Measurements from ENCODE around the gene ECPAS. TPM values are rescaled to one million over a fixed set of nuclear protein-coding genes. Genes with fewer than 3 reads are reported as not detected.
"Not testable (repeated sequence)": the region's sequence is repeated elsewhere in the genome, so short reads cannot be mapped to it uniquely, and the experiment has no call there.

Gene ECPAS, protein sequence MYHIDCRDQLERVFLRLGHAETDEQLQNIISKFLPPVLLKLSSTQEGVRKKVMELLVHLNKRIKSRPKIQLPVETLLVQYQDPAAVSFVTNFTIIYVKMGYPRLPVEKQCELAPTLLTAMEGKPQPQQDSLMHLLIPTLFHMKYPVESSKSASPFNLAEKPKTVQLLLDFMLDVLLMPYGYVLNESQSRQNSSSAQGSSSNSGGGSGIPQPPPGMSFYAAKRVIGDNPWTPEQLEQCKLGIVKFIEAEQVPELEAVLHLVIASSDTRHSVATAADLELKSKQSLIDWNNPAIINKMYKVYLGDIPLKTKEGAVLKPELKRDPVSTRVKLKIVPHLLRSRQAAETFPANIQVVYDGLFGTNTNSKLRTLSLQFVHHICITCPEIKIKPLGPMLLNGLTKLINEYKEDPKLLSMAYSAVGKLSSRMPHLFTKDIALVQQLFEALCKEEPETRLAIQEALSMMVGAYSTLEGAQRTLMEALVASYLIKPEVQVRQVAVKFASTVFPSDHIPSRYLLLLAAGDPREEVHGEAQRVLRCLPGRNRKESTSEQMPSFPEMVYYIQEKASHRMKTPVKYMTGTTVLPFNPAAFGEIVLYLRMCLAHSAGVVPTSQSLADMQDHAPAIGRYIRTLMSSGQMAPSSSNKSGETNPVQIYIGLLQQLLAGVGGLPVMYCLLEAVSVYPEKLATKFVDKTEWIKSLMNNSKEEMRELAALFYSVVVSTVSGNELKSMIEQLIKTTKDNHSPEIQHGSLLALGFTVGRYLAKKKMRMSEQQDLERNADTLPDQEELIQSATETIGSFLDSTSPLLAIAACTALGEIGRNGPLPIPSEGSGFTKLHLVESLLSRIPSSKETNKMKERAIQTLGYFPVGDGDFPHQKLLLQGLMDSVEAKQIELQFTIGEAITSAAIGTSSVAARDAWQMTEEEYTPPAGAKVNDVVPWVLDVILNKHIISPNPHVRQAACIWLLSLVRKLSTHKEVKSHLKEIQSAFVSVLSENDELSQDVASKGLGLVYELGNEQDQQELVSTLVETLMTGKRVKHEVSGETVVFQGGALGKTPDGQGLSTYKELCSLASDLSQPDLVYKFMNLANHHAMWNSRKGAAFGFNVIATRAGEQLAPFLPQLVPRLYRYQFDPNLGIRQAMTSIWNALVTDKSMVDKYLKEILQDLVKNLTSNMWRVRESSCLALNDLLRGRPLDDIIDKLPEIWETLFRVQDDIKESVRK (N-terminal part only)
- total RNA-seq = 81.5 TPM
- long read RNA-seq, full-length matches to known transcripts = 3 of 63 reads
- long read RNA-seq, partial matches to known transcripts = 30 of 63 reads
- long read RNA-seq, other reads (novel, unspliced or antisense) = 30 of 63 reads

DNA sequence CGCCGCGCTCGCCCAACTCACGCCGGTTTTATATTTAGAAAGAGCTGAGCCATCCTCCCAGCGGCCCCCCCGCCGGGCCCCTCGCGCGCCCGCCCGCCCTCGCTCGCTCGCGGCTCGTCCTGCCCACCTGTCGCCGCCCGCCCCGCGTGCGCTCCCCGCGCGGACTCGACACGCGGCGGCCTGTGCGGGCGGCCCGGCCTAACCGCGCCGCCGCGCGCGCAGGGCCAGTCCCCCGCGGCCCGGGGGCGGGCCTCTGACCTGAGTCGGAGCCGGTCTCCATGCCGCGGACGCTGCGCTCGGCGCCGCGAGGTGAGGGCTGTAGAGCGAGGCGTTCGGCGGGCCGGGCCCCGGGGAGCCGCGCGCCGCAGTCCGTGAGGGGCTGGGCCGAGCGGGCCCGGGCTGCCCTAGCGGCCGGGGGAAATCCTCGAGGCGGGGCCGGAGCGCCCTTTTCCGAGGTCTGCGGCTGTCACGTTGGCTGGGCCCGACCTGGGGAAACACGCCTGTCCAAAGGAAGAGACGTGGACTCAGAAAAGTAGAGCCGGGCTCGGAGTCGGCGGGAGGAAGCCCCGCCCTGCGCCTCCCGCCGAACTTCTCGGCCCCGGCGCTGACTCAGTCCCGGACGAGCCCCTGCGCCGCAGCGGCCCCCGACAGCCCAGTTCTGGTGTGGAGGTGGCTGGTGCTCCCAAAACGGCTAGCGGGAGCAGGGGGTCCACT lies at the start of gene ECPAS:
Gene ECPAS, minus strand, starts transcription at position 526 of the 714 bp plus-strand sequence. CDS start 11,465 bp downstream, outside the sequence.
- peak; percentile 87 for DNase-seq (ENCODE audit: low spot score)
- intact Hi-C loops (cut with DNase I) = no loop called here

DNA sequence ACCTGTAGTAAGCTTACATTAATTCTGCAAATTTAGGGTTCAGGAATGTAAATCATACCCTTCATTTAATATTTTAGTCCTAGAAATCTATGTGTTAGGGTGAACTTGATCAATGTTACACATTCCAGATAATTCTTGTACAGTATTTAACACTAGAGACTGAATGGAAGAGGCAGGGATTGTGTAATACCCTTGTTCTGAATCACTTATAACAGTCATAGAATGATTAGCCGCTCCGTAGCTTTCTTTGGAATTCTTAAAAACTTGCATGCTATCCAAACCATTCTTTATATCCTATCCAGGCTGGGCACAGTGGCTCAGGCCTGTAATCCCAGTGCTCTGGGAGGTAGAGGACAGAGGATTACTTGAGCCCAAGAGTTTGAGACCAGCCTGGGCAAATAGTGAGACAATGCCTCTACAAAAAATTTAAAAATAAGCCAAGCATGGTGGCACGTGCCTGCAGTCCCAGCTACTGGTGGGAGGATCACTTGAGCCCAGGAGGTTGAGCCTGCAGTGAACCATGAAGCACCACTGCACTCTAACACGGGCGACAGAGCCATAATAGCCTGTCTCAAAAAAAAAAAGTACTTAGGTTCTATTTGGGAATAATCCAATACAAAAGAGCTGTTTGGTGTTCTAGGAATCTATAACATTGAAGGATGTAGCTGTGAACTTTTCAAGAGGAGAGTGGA lies 49.1 kb upstream of the ECPAS start:
- intact Hi-C loops (cut with DNase I) = no loop called here

DNA sequence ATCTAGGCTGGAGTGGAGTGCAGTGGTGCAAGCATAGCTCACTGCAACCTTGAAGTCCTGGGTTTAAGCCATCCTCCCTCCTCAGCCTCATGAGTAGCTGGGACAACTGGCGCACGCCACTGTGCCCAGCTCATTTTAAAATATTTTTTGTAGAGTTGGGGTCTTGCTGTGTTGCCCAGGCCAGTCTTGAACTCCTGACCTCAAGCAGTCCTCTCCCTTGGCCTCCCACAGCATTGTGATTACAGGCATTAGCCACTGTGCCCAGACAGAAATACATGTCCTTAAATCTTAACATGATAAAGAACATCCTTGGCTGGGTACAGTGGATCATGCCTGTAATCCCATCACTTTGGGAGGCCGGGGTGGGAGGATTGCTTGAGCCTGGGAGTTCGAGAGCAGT lies 47.5 kb upstream of the ECPAS start:
- intact Hi-C loops (cut with DNase I) = no loop called here

More for the DNA sequence above, 49.1 kb upstream of the ECPAS start:
- no peak for DNase-seq (ENCODE audit: low spot score)

DNA sequence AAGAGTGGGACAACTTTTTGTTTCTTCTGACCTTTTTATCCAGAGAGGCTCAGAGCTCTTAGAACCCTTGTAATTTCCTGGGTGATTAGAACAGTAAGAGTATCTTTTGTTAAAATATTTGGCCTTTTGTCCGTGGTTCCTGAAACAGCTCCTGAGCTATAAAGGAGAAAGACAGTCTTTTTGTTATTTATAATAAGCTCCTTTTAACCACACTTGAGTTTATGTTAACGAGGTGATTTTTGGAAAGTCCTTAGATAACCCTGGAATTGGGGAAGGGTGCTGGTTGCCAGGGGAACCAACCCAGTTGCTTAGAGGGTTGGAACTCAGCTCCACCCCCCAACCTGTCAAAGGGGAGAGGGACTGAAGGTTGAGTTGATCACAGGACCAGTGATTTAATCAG lies 45.6 kb upstream of the ECPAS start:
- DNase-seq (ENCODE audit: low spot score) = no peak
- intact Hi-C loops (cut with DNase I) = loop anchor here (10.0 kb wide), 1 partner anchor 75 kb away; no protein-coding TSS in a partner anchor

More for the DNA sequence above, 47.5 kb upstream of the ECPAS start:
- DNase-seq (ENCODE audit: low spot score) = no peak

DNA sequence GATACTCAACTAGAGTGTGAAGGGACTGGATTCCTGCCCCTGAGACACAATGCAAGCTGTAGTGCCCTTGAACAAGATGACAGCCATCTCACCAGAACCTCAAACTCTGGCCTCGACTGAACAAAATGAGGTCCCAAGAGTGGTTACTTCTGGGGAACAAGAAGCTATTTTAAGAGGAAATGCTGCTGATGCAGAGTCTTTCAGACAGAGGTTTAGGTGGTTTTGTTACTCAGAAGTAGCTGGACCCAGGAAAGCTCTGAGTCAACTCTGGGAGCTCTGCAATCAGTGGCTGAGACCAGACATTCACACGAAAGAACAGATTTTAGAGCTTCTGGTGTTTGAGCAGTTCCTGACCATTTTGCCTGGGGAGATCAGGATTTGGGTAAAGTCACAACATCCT lies 43.2 kb upstream of the ECPAS start:
- intact Hi-C loops (cut with DNase I) = loop anchor here (10.0 kb wide), 1 partner anchor 73 kb away; no protein-coding TSS in a partner anchor
- no peak for DNase-seq (ENCODE audit: low spot score)

DNA sequence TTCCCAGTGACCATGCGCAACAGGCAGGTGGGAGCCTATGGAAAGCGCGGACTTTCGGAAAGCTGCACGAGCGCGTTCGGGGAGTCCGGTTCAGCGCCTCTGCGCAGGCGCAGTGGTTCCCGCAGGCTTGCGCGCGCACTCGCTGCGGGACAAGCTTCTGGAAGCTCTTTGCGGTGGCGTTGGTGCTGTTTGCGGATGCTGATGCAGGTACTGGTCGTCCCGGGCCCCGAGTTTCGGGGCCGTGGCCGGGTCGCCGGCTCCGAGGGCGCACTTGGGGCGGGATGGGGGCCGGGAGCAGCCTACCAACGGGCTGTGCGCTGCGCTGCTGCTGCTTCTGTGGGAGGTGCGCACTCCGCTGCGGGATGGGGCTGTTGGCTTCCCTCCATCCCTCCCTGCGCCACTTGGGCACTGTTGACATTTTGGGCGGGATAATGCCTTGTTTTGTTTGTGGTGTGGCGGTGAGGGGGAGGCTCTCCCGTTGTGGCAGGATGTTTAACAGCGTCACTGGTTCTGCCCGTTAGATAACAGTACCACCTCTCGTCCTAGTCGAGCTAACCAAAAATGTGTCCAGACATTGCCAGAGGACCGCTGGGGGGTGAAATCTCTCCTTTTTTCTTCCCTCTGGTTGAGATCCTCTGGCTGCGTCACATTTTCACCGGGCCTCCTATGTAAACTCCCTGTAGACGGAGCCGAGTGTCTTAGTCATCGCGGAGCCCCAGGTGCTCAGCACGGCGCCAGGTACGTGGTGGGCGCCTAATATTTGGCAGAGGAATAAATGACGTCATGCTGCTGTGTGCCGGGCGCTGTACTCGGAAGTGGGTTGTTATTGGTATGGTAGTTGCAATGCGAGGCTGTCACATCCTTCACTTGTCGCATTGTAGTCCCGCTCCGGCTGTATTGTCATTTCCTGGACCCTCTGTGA lies 41.1 kb upstream of the ECPAS start, which contains the start of gene ZNF483:
Gene ZNF483, plus strand, starts transcription at position 124 of the 922 bp plus-strand sequence. CDS start 2,217 bp downstream, outside the sequence.
- DNase-seq (ENCODE audit: low spot score) = peak; percentile 77
- intact Hi-C loops (cut with DNase I) = loop anchor here (10.0 kb wide), 1 partner anchor 71 kb away; no protein-coding TSS in a partner anchor

DNA sequence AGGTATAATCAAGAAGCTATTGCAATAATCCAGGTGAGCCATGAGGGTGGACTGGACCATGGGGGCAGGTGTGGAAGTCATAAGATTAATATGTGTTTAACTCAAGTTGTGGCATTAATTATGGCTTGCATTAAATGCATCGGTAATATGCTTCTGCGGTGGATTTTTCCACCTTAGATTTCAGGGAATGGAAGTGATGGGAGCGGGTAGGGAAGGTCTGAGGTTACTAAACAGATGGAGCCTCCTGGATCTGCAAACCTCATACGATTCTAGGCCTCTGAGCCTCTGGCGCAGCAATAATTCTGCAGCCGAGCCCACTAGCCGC lies 40.5 kb upstream of the ECPAS start:
- DNase-seq (ENCODE audit: low spot score) = no peak
- intact Hi-C loops (cut with DNase I) = loop anchor here (10.0 kb wide), 1 partner anchor 70 kb away; no protein-coding TSS in a partner anchor

DNA sequence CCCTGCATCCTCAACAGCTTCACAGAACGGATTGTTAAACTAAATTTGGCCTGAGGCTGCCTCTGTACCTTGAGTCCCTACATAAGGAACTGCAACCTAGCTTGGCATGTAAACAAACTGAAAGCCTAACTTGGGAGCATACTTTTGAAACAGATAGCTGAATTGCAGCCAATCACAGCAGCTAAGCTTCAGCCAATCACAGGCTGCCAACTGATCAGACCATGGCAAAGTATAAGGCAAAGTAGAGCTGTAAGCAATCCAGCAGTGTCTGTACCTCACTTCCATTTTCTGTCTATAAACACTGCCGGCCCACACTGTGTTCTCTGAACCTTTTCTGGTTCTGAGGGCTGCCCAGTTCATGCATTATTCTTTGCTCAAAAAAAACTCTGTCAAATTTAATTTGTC lies 31.9 kb upstream of the ECPAS start:
- intact Hi-C loops (cut with DNase I) = no loop called here

DNA sequence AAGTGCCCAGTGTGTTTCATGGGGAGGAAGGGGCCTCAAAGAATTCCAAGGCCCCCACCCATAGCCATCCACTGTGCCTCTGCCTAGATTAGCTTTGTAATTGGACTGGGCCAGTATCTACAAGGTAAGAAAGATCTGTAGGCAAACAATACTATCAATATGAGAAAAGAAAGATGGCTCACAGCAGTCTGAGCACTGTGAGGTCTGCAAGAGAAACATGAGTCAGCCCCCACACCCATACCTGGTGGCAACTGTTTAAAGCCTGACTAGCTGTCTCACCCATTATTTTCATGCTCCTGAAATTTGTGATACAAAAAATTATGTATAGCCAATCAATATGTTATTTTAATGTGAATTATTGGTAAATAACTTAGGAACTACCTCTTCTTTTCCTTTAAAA lies 30.8 kb upstream of the ECPAS start:
- intact Hi-C loops (cut with DNase I) = no loop called here
- DNase-seq (ENCODE audit: low spot score) = no peak

More for the DNA sequence above, 31.9 kb upstream of the ECPAS start:
- no peak for DNase-seq (ENCODE audit: low spot score)

DNA sequence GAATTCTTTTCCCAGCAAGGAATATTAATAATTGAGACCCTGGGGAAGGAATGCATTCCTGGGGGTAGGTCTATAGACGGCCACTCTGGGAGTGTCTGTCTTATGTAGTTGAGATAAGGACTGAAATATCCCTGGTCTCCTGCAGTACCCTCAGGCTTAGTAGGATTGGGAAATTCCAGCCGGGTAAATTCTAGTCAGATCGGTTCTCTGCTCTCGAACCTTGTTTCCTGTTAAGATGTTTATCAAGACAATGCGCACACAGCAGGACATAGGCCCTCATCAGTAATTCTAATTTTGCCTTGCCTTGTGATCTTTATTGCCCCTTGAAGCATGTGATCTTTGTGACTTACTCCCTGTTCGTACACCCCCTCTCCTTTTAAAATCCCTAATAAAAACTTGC lies 27.4 kb upstream of the ECPAS start:
- DNase-seq (ENCODE audit: low spot score); intact Hi-C loops (cut with DNase I): not testable (repeated sequence)

DNA sequence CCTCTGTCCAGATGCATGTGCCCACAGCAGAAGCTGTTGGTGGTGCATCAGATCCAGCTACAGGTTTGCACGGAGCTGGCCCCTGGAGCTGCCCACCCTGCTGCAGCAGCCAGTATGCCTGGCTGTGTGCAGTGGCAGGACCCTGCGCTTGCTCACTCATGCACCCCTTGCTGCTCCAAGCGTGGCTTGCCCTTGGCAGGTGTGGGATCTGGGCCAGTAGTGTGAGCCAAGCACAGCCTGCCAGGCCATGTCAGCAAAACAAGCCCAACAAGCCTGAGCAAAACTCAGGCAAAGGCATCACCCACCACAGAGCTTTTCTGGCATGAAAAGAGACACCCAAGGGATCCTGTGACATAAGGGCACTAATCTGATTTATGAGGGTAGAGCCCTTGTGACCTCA lies 18.3 kb upstream of the ECPAS start:
- no peak for DNase-seq (ENCODE audit: low spot score)
- intact Hi-C loops (cut with DNase I) = no loop called here

DNA sequence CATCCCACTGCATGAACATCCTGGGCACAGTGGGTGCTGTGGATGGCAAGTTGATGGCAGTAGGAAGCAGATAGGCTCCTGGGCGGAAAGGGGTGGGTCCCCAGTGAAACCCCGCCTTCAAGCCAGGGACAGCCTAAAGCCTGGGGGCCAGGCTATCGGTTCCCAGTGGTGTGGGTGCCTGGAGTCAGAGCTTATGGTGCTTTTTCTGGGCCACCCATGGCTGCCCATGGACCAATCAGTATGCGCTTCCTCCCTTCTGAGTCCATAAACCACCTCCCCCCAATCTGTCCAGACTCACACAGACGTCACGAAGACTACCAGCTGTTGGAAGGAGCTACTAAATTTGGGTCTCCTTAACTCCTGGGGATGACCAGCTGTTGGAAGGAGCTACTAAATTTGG lies 17.5 kb upstream of the ECPAS start:
- DNase-seq (ENCODE audit: low spot score) = no peak
- intact Hi-C loops (cut with DNase I) = no loop called here

DNA sequence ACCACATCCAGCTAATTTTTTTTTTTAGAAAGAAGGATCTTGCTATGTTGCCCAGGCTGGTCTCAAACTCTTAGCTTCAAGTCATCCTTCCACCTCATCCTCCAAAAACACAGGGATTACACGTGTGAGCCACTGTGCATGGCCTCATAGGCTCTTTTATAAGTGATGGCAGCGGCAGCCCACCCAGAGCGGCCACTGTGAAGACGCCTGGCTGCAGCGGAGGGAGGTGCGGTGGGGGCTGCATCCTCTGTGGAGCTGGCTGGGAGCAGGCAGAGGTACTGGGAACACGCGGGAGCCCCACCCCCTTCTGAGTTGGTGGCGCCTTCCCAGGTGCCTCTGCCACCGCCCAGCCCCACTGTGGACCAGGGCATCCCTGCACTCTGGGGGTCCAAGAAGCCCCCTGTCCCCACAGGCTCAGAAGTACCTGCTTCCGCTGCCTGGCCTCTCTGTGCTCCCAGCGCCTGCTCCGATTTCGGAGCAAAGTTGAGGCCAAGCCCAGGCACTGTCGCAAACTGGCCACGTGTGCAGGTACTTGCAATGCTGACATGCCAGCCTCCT lies 16.9 kb upstream of the ECPAS start:
- DNase-seq (ENCODE audit: low spot score) = no peak
- intact Hi-C loops (cut with DNase I) = no loop called here

DNA sequence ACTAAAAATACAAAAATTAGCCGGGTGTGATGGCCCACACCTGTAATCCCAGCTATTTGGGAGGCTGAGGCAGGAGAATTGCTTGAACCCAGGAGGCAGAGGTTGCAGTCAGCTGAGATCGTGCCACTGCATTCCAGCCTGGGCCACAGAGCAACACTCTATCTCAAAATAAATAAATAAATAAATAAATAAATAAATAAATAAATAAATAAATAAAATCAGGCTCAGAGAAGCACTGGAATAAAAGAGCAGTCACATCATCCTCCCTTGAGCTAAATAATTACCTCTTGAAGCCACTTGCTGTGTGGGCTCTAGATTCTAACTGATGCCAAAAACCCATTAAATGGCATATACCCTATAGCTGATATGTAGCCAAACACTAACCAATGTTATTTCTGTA lies 13.0 kb upstream of the ECPAS start:
- intact Hi-C loops (cut with DNase I) = not testable (repeated sequence)

DNA sequence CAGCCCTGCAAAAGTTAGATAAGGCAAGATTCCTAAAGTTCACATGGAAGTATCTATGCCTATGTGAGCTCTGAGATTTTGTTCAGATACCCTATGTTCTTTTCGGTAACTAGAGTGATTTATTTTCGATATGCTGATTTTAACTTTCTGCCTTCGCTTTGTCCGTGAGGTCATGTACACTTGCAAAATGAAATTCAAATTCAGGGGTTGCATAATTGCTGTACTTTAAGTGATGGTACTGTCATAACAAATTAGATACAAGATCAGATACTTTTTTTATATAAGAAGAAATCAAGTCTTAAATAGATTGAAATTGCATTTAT lies 350 bp upstream of the ECPAS start:
- intact Hi-C loops (cut with DNase I) = no loop called here
- DNase-seq (ENCODE audit: low spot score) = no peak

More for the DNA sequence above, 13.0 kb upstream of the ECPAS start:
- not testable (repeated sequence) for DNase-seq (ENCODE audit: low spot score)

DNA sequence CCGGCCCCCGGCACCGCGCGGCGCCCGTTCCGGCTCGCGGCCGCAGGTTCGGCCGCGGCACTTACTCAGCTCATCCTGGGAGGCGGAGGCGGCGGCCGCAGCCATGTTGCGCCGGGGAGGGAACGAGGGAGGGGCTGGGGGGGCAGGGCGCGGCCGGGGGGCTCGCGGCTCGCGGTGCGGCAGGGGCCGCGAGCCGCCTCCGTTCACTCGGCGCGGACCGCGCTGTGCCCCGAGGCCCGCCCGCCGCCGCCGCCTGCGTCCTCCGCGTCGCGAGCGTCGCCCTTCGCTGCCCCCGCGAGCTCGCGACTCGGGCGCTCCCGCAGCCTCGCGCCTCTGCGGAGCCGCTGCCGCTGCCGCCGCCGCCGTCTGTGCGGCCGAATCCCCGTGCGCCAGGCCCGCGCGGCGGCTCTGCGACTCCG lies 735 bp downstream of the ECPAS start:
- no peak for DNase-seq (ENCODE audit: low spot score)
- intact Hi-C loops (cut with DNase I) = no loop called here

Data from cardiac septum (tissue), 1 donor.